HCT116 (cell line): ENCODE results near the gene SLC25A41.

ENCODE experiments used
- CEBPB ChIP-seq: IDR thresholded peaks from 2 replicates; pipeline ENCODE4 v1.6.1; 2012; ENCODE audit warnings: low read depth
- EGR1 ChIP-seq: IDR thresholded peaks from 2 replicates; pipeline ENCODE4 v1.6.1; 2012; ENCODE audit warnings: low read depth
- EZH2 ChIP-seq: fragments of 200-600 bp; sonication (generic); IDR thresholded peaks from 2 replicates; pipeline ENCODE4 v1.6.1; 2017; ENCODE audit warnings: antibody characterized with exemption, mixed run types
- EZH2phosphoT487 ChIP-seq: fragments of 200-600 bp; IDR thresholded peaks from 2 replicates; pipeline ENCODE4 v1.6.1; 2018; ENCODE audit warnings: antibody characterized with exemption, borderline replicate concordance
- JUND ChIP-seq: IDR thresholded peaks from 2 replicates; pipeline ENCODE4 v1.6.1; 2012
- MAX ChIP-seq: IDR thresholded peaks from 2 replicates; pipeline ENCODE4 v1.6.1; 2012
- POLR2A ChIP-seq: IDR thresholded peaks from 2 replicates; pipeline ENCODE4 v1.7.0; 2011; ENCODE audit warnings: borderline replicate concordance; ENCODE audit not compliant: insufficient read depth, insufficient read length; ENCODE audit errors: extremely low read depth
- POLR2AphosphoS5 ChIP-seq: IDR thresholded peaks from 2 replicates; pipeline ENCODE4 v1.6.1; 2011; ENCODE audit warnings: mild to moderate bottlenecking, low read depth, low read length, moderate library complexity
- RAD21 ChIP-seq: IDR thresholded peaks from 2 replicates; pipeline ENCODE4 v1.6.1; 2012; ENCODE audit warnings: low read depth, mild to moderate bottlenecking
- REST ChIP-seq: IDR thresholded peaks from 2 replicates; pipeline ENCODE4 v1.6.1; 2012; ENCODE audit warnings: low read depth
- SIN3A ChIP-seq: IDR thresholded peaks from 2 replicates; pipeline ENCODE4 v1.6.1; 2012; ENCODE audit warnings: low read depth
- YY1 ChIP-seq: IDR thresholded peaks from 2 replicates; pipeline ENCODE4 v1.6.1; 2011; ENCODE audit warnings: low read length, low read depth, moderate library complexity, mild to moderate bottlenecking; ENCODE audit not compliant: insufficient replicate concordance; ENCODE audit errors: extremely low read depth
- TF ChIP-seq, protein P1 (sequence below): IDR thresholded peaks from 2 replicates; pipeline ENCODE4 v1.6.1; 2012
- TF ChIP-seq, protein P2 (sequence below), 3 experiments: fragments of 200-600 bp in 1 of 3; sonication (generic) in 1 of 3; IDR thresholded peaks in 2 of 3; conservative IDR thresholded peaks in 1 of 3; 2 replicates each; pipeline ENCODE4 v1.5.1; 2012 to 2017; ENCODE audit warnings: low read depth in 2 of 3, low read length in 2 of 3, antibody characterized with exemption in 1 of 3, borderline replicate concordance in 1 of 3, control low read depth in 1 of 3, mild to moderate bottlenecking in 1 of 3, mixed read lengths in 1 of 3, mixed run types in 1 of 3, moderate library complexity in 1 of 3; ENCODE audit not compliant: insufficient read depth in 1 of 3

- TF ChIP-seq REST: no peak
- TF ChIP-seq, protein P1, sequence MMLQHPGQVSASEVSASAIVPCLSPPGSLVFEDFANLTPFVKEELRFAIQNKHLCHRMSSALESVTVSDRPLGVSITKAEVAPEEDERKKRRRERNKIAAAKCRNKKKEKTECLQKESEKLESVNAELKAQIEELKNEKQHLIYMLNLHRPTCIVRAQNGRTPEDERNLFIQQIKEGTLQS: no peak
- TF ChIP-seq, protein P2, sequence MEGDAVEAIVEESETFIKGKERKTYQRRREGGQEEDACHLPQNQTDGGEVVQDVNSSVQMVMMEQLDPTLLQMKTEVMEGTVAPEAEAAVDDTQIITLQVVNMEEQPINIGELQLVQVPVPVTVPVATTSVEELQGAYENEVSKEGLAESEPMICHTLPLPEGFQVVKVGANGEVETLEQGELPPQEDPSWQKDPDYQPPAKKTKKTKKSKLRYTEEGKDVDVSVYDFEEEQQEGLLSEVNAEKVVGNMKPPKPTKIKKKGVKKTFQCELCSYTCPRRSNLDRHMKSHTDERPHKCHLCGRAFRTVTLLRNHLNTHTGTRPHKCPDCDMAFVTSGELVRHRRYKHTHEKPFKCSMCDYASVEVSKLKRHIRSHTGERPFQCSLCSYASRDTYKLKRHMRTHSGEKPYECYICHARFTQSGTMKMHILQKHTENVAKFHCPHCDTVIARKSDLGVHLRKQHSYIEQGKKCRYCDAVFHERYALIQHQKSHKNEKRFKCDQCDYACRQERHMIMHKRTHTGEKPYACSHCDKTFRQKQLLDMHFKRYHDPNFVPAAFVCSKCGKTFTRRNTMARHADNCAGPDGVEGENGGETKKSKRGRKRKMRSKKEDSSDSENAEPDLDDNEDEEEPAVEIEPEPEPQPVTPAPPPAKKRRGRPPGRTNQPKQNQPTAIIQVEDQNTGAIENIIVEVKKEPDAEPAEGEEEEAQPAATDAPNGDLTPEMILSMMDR (IDR thresholded peaks at IDR 0.05 in 2 of 3, conservative IDR thresholded peaks at IDR 0.05 in 1 of 3; ENCODE audit: borderline replicate concordance in 1 of 3, insufficient read depth in 1 of 3, low read depth in 2 of 3, low read length in 2 of 3): no peak
- TF ChIP-seq POLR2A: no peak
- TF ChIP-seq SIN3A: no peak
- no peak for TF ChIP-seq POLR2AphosphoS5
- TF ChIP-seq JUND: no peak
- no peak for TF ChIP-seq YY1
- TF ChIP-seq EZH2: no peak
- no peak for TF ChIP-seq CEBPB
- no peak for TF ChIP-seq RAD21
- no peak for TF ChIP-seq MAX
- no peak for TF ChIP-seq EZH2phosphoT487
- TF ChIP-seq EGR1: no peak
These were observed 50.4 kb downstream of the SLC25A41 start for GRCh38 chr19:6383188-6383587.
